Occipital lobe (tissue), 2 donors: Measurements from ENCODE around the gene DPYSL5. TPM values are rescaled to one million over a fixed set of nuclear protein-coding genes. Genes with fewer than 3 reads are reported as not detected.

ENCODE experiments used
- DNase-seq: peaks from one replicate; lab custom pipeline; 2025; lab: John Stamatoyannopoulos, UW
- total RNA-seq: library from RNA; depleted of rRNA; stranded (reverse); fragments of >200 nt; gene quantifications from one replicate; pipeline ENCODE4 v1.2.3, GENCODE V29; 2014

DPYSL5 gene
- total RNA-seq, 1 donor from 2014 or later, result 128 TPM

- DNase-seq, result no peak
Observed at GRCh38 chr2:26957534-26957933, 109.6 kb downstream of the DPYSL5 start.

- DNase-seq, result no peak
Observed at GRCh38 chr2:26959331-26959730, 111.4 kb downstream of the DPYSL5 start.

GRCh38 chr2:26964446-26965130 is 116.7 kb downstream of the DPYSL5 start:
- DNase-seq, result no peak

- no peak for DNase-seq
Observed at GRCh38 chr2:26968001-26968400, 120.1 kb downstream of the DPYSL5 start.

GRCh38 chr2:26969077-26969844 is 121.3 kb downstream of the DPYSL5 start:
- no peak for DNase-seq

- DNase-seq, result peak; percentile 83
Observed at GRCh38 chr2:26970244-26970927, 122.5 kb downstream of the DPYSL5 start, which contains the start of gene MAPRE3. MAPRE3 (plus strand) TSS chr2:26970637; CDS start chr2:27022219, 51,582 bp downstream.

- DNase-seq, result no peak
Observed at GRCh38 chr2:26970928-26971627, 123.1 kb downstream of the DPYSL5 start.

GRCh38 chr2:26971911-26972786 is 124.2 kb downstream of the DPYSL5 start:
- no peak for DNase-seq

- DNase-seq, result no peak
Observed at GRCh38 chr2:26974352-26974751, 126.4 kb downstream of the DPYSL5 start.

GRCh38 chr2:26975102-26975501 is 127.2 kb downstream of the DPYSL5 start:
- DNase-seq, result no peak

- no peak for DNase-seq
Observed at GRCh38 chr2:26975656-26976055, 127.7 kb downstream of the DPYSL5 start.

- DNase-seq, result no peak
Observed at GRCh38 chr2:26976237-26976636, 128.3 kb downstream of the DPYSL5 start.

- no peak for DNase-seq
Observed at GRCh38 chr2:26977012-26977411, 129.1 kb downstream of the DPYSL5 start.

- no peak for DNase-seq
Observed at GRCh38 chr2:26978061-26978596, 130.2 kb downstream of the DPYSL5 start.

- DNase-seq, result no peak
Observed at GRCh38 chr2:26979741-26980140, 131.8 kb downstream of the DPYSL5 start.

GRCh38 chr2:26980971-26981370 is 133.0 kb downstream of the DPYSL5 start:
- no peak for DNase-seq

- no peak for DNase-seq
Observed at GRCh38 chr2:26982102-26982742, 134.3 kb downstream of the DPYSL5 start.

- no peak for DNase-seq
Observed at GRCh38 chr2:26983746-26984145, 135.8 kb downstream of the DPYSL5 start.

- DNase-seq, result no peak
Observed at GRCh38 chr2:26985807-26986206, 137.9 kb downstream of the DPYSL5 start.

GRCh38 chr2:26986576-26986975 is 138.6 kb downstream of the DPYSL5 start:
- DNase-seq, result no peak
